Mucosa of descending colon (tissue), 3 donors: ENCODE results near the gene CAMLG. TPM values are rescaled to one million over a fixed set of nuclear protein-coding genes. Genes with fewer than 3 reads are reported as not detected.

Experiments
- ATAC-seq: fragments of 200-7000 bp; cut with Tn5 transposase; one replicate; pipeline ENCODE4 v1.9.1; 2020; ENCODE audit warnings: mild to moderate bottlenecking, moderate library complexity
- DNase-seq, 3 donors: peaks; one replicate each; pipeline ENCODE4 v3.0.0-alpha.2; 2020
- H3K36me3 ChIP-seq: fragments of 200-600 bp; one replicate; pipeline ENCODE4 v1.8.0; 2021; ENCODE audit warnings: low read depth, mild to moderate bottlenecking
- H3K4me1 ChIP-seq: fragments of 200-600 bp; one replicate; pipeline ENCODE4 v1.8.0; 2021; ENCODE audit warnings: low read depth, mild to moderate bottlenecking
- H3K4me3 ChIP-seq: fragments of 200-600 bp; one replicate; pipeline ENCODE4 v1.8.0; 2021; ENCODE audit warnings: mild to moderate bottlenecking
- H3K9me3 ChIP-seq: fragments of 200-600 bp; one replicate; pipeline ENCODE4 v1.8.0; 2021; ENCODE audit warnings: mild to moderate bottlenecking
- CTCF ChIP-seq: fragments of 200-600 bp; IDR thresholded peaks from one replicate; pipeline ENCODE4 v1.8.0; 2022; ENCODE audit warnings: antibody characterized with exemption, mild to moderate bottlenecking
- intact Hi-C, 2 donors: fragments of 100-400 bp; cut with DNase I in 1 of 2; cut with micrococcal nuclease in 1 of 2; formaldehyde crosslinking; loops; one replicate each; pipeline versions ENCODE4 v1.11.0 to v1.11.1; 2022; cut with DNase I, micrococcal nuclease
- total RNA-seq, 3 donors: library from RNA; stranded (reverse); fragmentation: NEBNext Ultra II Directional in 2 of 3; extraction: Animal tissue kit (Norgen Biotek cat#: 25700) in 2 of 3; gene quantifications; one replicate each; pipeline versions ENCODE4 v1.2.1 to v1.2.4, GENCODE V29; 2021 to 2023
- donor health status: DM: no; HTN: no; CAD: no; lungs with moderate emphysema.
- donor health status: DM: no; HTN: no; CAD: no.
- donor health status: DM: no; HTN: yes; CAD: no.

CAMLG gene
- total RNA-seq, 3 donors from 2014 or later: 15.8 to 48.1 (median 22.4) TPM

GRCh38 chr5:134724872-134725271 is 13.5 kb upstream of the CAMLG start:
- TF ChIP-seq CTCF: no peak
- Histone ChIP-seq H3K4me1 (no peaks in the 10 kb centered on the region), H3K36me3 (no peaks in the 10 kb centered on the region), H3K4me3 (no peak overlapping the region), H3K9me3 (no peaks in the 10 kb centered on the region)
- intact Hi-C loops: no loop called here
- no peak for DNase-seq
- no peak for ATAC-seq

DNA sequence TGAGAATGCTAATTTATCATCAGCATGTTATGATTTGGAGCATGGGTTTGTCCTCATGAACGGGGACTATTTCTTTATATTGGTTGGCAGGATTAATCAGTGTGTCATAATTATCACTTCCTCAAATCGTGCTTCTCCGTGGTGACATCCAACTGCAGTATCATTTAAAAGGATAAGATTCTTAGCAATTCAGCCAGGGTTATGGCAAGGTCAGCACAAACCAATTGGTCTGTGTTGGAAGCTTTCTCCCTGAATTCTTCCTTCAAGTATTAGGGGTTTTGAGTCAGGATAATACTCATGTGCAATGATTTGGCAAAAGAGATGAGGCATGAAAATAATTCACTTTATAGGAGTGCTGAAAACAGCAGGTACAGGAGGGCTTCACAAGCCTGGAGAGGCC is 5.5 kb upstream of the CAMLG start:
- intact Hi-C loops: no loop called here
- no peak for TF ChIP-seq CTCF
- no peak for DNase-seq
- no peaks in the 10 kb centered on the region for H3K9me3 ChIP-seq
- H3K36me3 ChIP-seq: no peaks in the 10 kb centered on the region
- no peak for ATAC-seq
- no peak overlapping the region for H3K4me3 ChIP-seq
- H3K4me1 ChIP-seq: no peaks in the 10 kb centered on the region

DNA sequence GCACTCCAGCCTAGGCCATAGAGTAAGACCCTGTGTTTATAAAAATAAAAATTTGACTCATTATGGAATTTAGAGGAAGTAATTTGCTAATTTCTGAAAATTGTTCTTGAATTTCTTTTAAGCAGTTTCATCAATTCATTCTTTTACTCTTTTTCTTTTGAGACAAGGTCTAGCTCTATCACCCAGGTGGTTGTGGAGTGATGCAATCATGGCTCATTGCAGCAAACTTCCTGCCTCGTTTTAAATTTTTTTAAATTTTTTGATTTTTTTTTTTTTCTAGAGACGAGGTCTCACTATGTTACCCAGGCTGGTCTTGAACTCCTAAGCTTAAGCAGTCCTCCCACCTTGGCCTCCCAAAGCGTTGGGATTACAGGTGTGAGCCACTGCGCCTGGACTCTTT is 3.1 kb upstream of the CAMLG start:
- no peak for TF ChIP-seq CTCF
- Histone ChIP-seq H3K4me1 (peaks cover 9% of the 10 kb centered on the region), H3K36me3 (no peaks in the 10 kb centered on the region), H3K4me3 (no peak overlapping the region), H3K9me3 (no peaks in the 10 kb centered on the region)
- no peak for ATAC-seq
- intact Hi-C loops: no loop called here
- DNase-seq: no peak

GRCh38 chr5:134736173-134736812 is 2.1 kb upstream of the CAMLG start:
- H3K9me3 ChIP-seq: no peaks in the 10 kb centered on the region
- no peaks in the 10 kb centered on the region for H3K36me3 ChIP-seq
- intact Hi-C loops: no loop called here
- H3K4me1 ChIP-seq: peaks cover 9% of the 10 kb centered on the region
- no peak for ATAC-seq
- DNase-seq: no peak
- TF ChIP-seq CTCF: no peak
- no peak overlapping the region for H3K4me3 ChIP-seq

DNA sequence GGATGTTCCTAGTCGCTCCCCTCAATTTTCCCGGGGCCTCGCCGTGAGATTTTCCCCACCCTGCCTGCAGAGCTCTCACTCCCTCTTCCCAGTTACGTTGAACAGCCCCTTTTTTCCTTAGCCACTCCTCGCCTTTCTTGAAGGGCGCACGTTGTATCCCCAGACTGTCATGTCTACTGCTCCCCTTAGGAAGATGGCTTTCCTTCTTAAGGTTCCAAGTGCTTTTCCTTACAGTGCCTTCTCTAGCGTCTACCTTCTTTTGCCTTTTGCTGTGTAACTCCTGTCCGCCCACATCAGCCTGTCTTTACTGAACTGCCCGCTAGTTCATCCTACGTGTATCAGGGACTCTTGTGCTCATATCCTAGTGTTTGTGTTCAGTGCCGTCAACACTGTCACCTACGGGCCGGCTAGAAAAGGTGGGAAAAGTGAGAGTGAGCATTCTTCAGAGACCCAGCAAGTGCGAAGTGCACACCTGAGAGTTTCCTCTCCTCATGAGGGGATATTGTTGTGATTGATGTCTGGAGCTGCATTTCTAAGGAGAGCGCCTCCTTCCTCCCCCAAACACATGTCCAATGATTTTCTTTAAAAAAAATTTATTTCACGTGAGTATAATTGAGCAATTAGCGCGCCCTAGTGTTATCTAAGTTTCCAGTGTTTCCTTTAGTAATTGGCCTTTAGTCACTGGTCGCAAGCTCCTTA is 764 bp downstream of the CAMLG start:
- no peaks in the 10 kb centered on the region for H3K9me3 ChIP-seq
- intact Hi-C loops: no loop called here
- H3K4me3 ChIP-seq: peak overlapping the region; percentile 54
- peak; percentile 40 for ATAC-seq
- peak in 1 of 3 donors; percentile 27 for DNase-seq
- no peak for TF ChIP-seq CTCF
- peaks cover 9% of the 10 kb centered on the region for H3K4me1 ChIP-seq
- H3K36me3 ChIP-seq: no peaks in the 10 kb centered on the region
